Caco-2 (cell line): ENCODE data around the gene NDUFAF3. TPM values are rescaled to one million over a fixed set of nuclear protein-coding genes. Genes with fewer than 3 reads are reported as not detected.

Experiments
- BruUV-seq: library from RNA; stranded (reverse); fragments of 400-500 nt; replicated peaks from 2 replicates; lab custom pipeline; 2021; lab: Mats Ljungman, UMichigan
- CTCF ChIA-PET: fragments of 300-600 bp; sonication (Branson Sonifier 250); formaldehyde crosslinking; loops from one replicate; lab custom pipeline; 2022; ENCODE audit warnings: antibody characterized with exemption; lab: Charles Lee
- POLR2A ChIA-PET: fragments of 300-600 bp; sonication (Branson Sonifier 250); formaldehyde crosslinking; loops from one replicate; lab custom pipeline; 2022; ENCODE audit warnings: antibody characterized with exemption; lab: Charles Lee
- DNase-seq, 2 experiments: peaks; one replicate each; pipeline versions ENCODE4 v3.0.0 to v3.0.0-alpha.2; 2020 to 2022
- H3K27me3 ChIP-seq: replicated peaks from 2 replicates; pipeline ENCODE4 v1.6.0; 2011; ENCODE audit warnings: low read length; ENCODE audit not compliant: control insufficient read depth, insufficient read depth
- H3K36me3 ChIP-seq: 2 replicates; pipeline ENCODE4 v1.5.1; 2011; ENCODE audit warnings: low read length; ENCODE audit not compliant: control insufficient read depth, insufficient read depth
- H3K4me1 ChIP-seq: fragments of 250-450 bp; sonication (Bioruptor Pico); 2 replicates; pipeline ENCODE4 v1.5.1; 2020; ENCODE audit warnings: mild to moderate bottlenecking
- H3K4me3 ChIP-seq: 2 replicates; pipeline ENCODE4 v1.5.1; 2011; ENCODE audit warnings: low read depth, mild to moderate bottlenecking, control low read depth, low read length
- H3K9me3 ChIP-seq: fragments of 250-450 bp; sonication (Bioruptor Pico); 2 replicates; pipeline ENCODE4 v1.5.1; 2020; ENCODE audit warnings: mild to moderate bottlenecking, moderate library complexity
- H3K27ac Mint-ChIP-seq: one replicate; pipeline ENCODE4 v1.8.0; 2022; ENCODE audit warnings: mixed read lengths; ENCODE audit not compliant: unreplicated experiment
- H3K27me3 Mint-ChIP-seq: one replicate; pipeline ENCODE4 v1.8.0; 2022; ENCODE audit warnings: mixed read lengths; ENCODE audit not compliant: insufficient read depth, unreplicated experiment
- H3K36me3 Mint-ChIP-seq: one replicate; pipeline ENCODE4 v1.8.0; 2022; ENCODE audit warnings: mild to moderate bottlenecking, mixed read lengths; ENCODE audit not compliant: insufficient read depth, unreplicated experiment
- H3K4me1 Mint-ChIP-seq: one replicate; pipeline ENCODE4 v1.8.0; 2022; ENCODE audit warnings: low read depth, mixed read lengths; ENCODE audit not compliant: unreplicated experiment
- H3K4me3 Mint-ChIP-seq: one replicate; pipeline ENCODE4 v1.8.0; 2022; ENCODE audit warnings: mild to moderate bottlenecking, moderate library complexity, mixed read lengths; ENCODE audit not compliant: unreplicated experiment
- H3K9me3 Mint-ChIP-seq: one replicate; pipeline ENCODE4 v1.8.0; 2022; ENCODE audit warnings: mixed read lengths; ENCODE audit not compliant: unreplicated experiment
- CTCF ChIP-seq, 2 experiments: fragments of 200-600 bp in 1 of 2; IDR thresholded peaks; 1 replicate in 1 of 2; 2 replicates in 1 of 2; pipeline versions ENCODE4 v1.5.1 to v1.8.0; 2011 to 2022; ENCODE audit warnings: antibody characterized with exemption in 1 of 2, control low read depth in 1 of 2, inconsistent platforms in 1 of 2, low read depth in 1 of 2, low read length in 1 of 2, mild to moderate bottlenecking in 1 of 2, moderate library complexity in 1 of 2; ENCODE audit not compliant: insufficient read depth in 1 of 2, severe bottlenecking in 1 of 2, unreplicated experiment in 1 of 2
- intact Hi-C: fragments of 100-400 bp; cut with micrococcal nuclease; formaldehyde crosslinking; loops from one replicate; pipeline ENCODE4 v1.10.0; 2022; ENCODE audit not compliant: unreplicated experiment
- total RNA-seq: library from RNA; stranded (reverse); gene quantifications from 2 replicates; pipeline ENCODE4 v1.2.3, GENCODE V29; 2022

NDUFAF3 gene
- total RNA-seq, 1 experiment from 2014 or later = 68.7 TPM

- TF ChIP-seq CTCF (IDR thresholded peaks at IDR 0.05; ENCODE audit: insufficient read depth in 1 of 2, low read depth in 1 of 2, low read length in 1 of 2, severe bottlenecking in 1 of 2, unreplicated experiment in 1 of 2) = no peak
- POLR2A ChIA-PET = interaction anchor here (0.9 kb wide), 1 partner anchor 10 kb away, joined by 3 read pairs; no protein-coding TSS in a partner anchor
- Mint-ChIP-seq H3K9me3 (no peaks in the 10 kb centered on the region), H3K4me1 (no peaks in the 10 kb centered on the region), H3K36me3 (peaks cover 27% of the 10 kb centered on the region), H3K4me3 (no peak overlapping the region), H3K27ac (no peak overlapping the region), H3K27me3 (no peaks in the 10 kb centered on the region)
- H3K9me3 ChIP-seq = no peaks in the 10 kb centered on the region
- no peak overlapping the region for H3K4me3 ChIP-seq
- H3K4me1 ChIP-seq = no peaks in the 10 kb centered on the region
- BruUV-seq = no TSS peak
- H3K27me3 ChIP-seq = no peaks in the 10 kb centered on the region
- peaks cover 2% of the 10 kb centered on the region; the same call in 1 of the 2 replicates for H3K36me3 ChIP-seq
- intact Hi-C loops = no loop called here
- CTCF ChIA-PET = interaction anchor here (2.5 kb wide), 1 partner anchor 9 kb away, joined by 8 read pairs; no protein-coding TSS in a partner anchor
- DNase-seq = no peak
Measured at GRCh38 chr3:48997102-48997635, 24.8 kb upstream of the NDUFAF3 start.

- no peaks in the 10 kb centered on the region for H3K27me3 ChIP-seq
- no peak for TF ChIP-seq CTCF (IDR thresholded peaks at IDR 0.05; ENCODE audit: insufficient read depth in 1 of 2, low read depth in 1 of 2, low read length in 1 of 2, severe bottlenecking in 1 of 2, unreplicated experiment in 1 of 2)
- BruUV-seq = no TSS peak
- no peaks in the 10 kb centered on the region for H3K4me1 ChIP-seq
- H3K36me3 ChIP-seq = peaks cover 2% of the 10 kb centered on the region; the same call in 1 of the 2 replicates
- no peak overlapping the region for H3K4me3 ChIP-seq
- POLR2A ChIA-PET = no interaction called here
- H3K9me3 ChIP-seq = no peaks in the 10 kb centered on the region
- Mint-ChIP-seq H3K9me3 (no peaks in the 10 kb centered on the region), H3K27me3 (no peaks in the 10 kb centered on the region), H3K27ac (no peak overlapping the region), H3K36me3 (peaks cover 29% of the 10 kb centered on the region), H3K4me3 (no peak overlapping the region), H3K4me1 (no peaks in the 10 kb centered on the region)
- CTCF ChIA-PET = interaction anchor here (2.5 kb wide), 1 partner anchor 10 kb away, joined by 8 read pairs; no protein-coding TSS in a partner anchor
- intact Hi-C loops = no loop called here
- DNase-seq = no peak
Measured at GRCh38 chr3:48997714-48998637, 23.9 kb upstream of the NDUFAF3 start.

GRCh38 chr3:48999085-48999858, 22.6 kb upstream of the NDUFAF3 start:
- no peaks in the 10 kb centered on the region for H3K27me3 ChIP-seq
- no peak overlapping the region for H3K4me3 ChIP-seq
- no TSS peak for BruUV-seq
- intact Hi-C loops = no loop called here
- H3K27ac Mint-ChIP-seq = no peak overlapping the region
- H3K36me3 Mint-ChIP-seq = peaks cover 17% of the 10 kb centered on the region
- H3K9me3 ChIP-seq = no peaks in the 10 kb centered on the region
- H3K4me1 ChIP-seq = peaks cover 5% of the 10 kb centered on the region
- no peak for TF ChIP-seq CTCF (IDR thresholded peaks at IDR 0.05; ENCODE audit: insufficient read depth in 1 of 2, low read depth in 1 of 2, low read length in 1 of 2, severe bottlenecking in 1 of 2, unreplicated experiment in 1 of 2)
- H3K36me3 ChIP-seq = peaks cover 2% of the 10 kb centered on the region; the same call in 1 of the 2 replicates
- no peak for DNase-seq
- H3K4me1 Mint-ChIP-seq = no peaks in the 10 kb centered on the region
- ChIA-PET POLR2A (no interaction called here), CTCF (no interaction called here)
- no peaks in the 10 kb centered on the region for H3K9me3 Mint-ChIP-seq
- no peak overlapping the region for H3K4me3 Mint-ChIP-seq
- H3K27me3 Mint-ChIP-seq = no peaks in the 10 kb centered on the region
